GM19395 (cell line): Measurements from ENCODE around the gene HMGCS1.
A peak's percentile ranks its signal among the peaks of the same experiment; 100 is the strongest.
"Not testable (repeated sequence)": the region's sequence is repeated elsewhere in the genome, so short reads cannot be mapped to it uniquely, and the experiment has no call there.

ENCODE experiments used
- ATAC-seq: cut with Tn5 transposase; IDR thresholded peaks from one replicate; pipeline ENCODE4 v1.9.1; 2021; ENCODE audit warnings: mild to moderate bottlenecking, moderate library complexity; ENCODE audit not compliant: unreplicated experiment

Gene HMGCS1

DNA sequence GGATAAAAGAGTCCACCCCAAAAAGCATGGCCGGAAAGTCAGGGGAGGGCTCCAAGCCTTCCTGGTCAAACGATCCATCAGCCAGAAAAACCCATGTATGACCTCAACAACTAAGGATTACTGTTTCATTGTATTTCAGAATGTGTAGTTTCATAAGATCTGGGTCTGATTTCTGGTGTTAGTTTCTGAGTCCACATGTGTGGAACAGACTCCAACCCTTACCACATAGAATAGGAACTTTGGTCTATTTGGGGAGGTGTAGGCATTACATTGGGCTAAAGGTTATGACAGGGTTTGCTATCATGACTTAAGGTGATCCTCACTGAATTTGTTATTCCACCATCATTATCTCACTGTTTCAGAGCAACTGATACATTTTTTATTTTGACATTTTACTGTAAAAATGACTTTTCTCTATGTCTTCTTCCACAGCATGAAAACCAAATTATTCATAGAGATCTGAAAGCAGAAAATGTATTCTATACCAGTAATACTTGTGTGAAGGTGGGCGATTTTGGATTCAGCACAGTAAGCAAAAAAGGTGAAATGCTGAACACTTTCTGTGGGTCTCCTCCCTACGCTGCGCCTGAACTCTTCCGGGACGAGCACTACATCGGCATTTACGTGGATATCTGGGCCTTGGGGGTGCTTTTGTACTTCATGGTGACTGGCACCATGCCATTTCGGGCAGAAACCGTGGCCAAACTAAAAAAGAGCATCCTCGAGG lies 33.5 kb downstream of the HMGCS1 start:
- ATAC-seq = no peak

DNA sequence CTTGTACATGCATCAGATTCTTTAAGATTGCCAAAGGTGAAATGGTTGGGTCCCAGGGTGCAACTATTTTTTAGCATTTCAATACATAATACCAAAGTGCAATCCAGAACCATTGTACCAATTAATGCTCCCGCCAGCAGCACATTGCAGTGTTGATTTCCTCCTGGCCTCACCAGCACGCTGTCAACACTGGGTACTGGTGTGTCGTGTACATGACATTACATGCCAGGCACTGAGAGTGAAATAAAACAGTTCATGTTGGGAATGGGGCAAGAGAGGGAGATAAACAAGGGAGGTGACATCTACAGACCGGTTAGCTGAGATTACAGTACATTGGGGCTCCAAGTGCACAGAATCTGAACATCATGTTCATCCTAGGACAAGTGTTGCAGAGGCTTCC lies 37.8 kb downstream of the HMGCS1 start:
- no peak for ATAC-seq

DNA sequence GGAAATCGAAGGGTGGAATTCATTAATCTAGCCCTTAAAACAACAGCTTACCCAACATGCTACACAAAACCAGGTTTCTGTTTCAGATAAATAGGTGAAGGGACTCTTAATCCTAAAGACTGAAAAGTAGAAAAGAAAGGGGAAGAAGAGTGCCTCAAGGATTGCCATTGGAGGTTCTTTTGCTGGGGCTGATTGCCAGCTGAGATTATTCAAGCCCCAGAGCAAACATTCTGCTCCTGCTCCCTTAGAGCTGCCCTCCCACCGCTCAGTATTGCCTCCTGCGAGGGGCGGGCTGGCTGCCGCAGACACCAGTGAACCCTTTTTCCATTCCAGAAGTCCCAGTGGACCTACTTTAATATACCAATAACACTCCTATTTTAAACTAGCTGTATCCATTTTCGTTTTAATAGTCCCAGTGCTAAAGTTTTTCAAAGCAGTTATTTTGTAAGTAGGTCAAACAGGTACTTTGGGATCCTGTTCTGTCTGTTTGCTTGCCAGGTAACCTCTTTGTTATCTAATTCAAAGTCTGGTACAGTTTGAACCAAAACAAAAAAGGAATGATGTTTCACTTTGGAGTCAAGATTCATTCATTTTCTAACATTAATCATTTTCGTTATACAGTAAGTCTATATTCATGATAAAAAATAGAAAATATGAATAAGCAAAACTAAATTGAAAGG lies 38.6 kb downstream of the HMGCS1 start:
- ATAC-seq = no peak

DNA sequence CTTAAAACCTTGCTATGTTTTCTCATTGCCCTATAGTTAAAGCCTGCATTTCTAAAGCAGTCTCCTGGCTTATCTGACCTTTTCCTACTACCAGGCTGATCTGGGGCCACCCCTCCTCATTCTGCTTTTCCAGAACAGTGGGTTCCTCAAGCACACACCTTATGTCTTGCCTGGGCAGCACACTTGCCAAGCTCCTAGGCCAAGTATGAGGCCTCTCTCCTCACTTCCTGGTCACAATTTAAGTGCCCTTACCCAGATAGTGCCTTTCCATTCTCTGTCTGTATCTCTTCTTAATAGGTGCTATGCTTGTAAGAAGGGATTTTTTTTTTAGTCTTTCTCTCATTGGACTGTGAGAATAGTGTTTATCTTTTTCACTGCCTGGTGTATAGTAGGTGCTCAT lies 39.7 kb downstream of the HMGCS1 start:
- ATAC-seq = no peak

DNA sequence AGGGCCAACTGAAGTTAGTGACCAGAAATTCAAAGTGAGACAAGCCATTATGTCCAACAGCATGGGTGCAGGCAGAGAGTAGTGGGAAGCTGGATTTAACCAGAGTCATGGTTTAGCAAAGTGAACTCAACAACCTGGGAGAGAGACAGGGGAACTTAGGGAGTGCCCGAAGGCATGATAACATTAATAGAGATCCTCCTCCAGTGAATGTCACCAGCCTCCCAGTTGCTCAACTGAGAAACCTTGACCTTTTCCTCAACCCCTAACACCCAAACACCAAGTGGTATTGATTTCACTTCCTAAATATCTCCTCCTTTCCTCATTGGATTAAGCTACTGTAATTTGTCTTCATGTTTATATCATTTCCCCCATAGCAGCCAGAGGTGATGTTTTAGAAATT lies 42.6 kb downstream of the HMGCS1 start:
- ATAC-seq = no peak

DNA sequence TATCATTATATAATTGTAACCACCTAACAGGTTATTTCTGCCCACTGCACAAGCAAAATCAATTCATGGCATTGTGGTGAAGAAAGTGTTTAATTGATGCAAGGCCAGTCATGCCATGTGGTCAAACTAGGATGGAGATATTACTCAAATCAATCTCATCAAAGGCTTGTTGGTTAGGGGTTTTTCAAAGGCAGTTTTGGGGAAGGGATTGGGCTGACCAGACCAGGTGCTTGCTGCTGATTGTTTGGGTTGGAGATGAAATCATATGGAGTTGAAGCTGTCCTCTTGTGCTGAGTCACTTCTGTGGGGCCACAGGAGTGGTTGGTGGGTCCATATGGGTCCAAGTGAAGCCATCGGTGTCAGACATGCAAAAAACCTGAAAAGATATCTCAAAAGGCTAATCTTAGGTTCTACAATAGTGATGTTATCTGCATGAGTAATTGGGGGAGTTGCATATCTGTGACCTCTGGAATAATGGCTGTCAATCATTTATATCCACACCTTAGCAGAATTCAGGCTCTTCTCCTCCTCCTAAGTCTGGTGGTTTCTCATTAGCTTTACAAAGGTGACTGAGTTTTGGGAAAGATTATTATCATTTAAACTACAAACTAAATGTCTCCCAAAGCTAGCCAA lies 44.9 kb downstream of the HMGCS1 start:
- peak; percentile 85 for ATAC-seq

DNA sequence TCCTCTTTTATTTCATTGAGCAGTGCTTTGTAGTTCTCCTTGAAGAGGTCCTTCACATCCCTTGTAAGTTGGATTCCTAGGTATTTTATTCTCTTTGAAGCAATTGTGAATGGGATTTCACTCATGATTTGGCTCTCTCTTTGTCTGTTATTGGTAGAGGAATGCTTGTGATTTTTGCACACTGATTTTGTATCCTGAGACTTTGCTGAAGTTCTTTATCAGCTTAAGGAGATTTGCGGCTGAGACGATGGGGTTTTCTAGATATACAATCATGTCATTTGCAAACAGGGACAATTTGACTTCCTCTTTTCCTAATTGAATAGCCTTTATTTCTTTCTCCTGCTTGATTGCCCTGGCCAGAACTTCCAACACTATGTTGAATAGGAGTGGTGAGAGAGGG lies 50.9 kb downstream of the HMGCS1 start:
- ATAC-seq = not testable (repeated sequence)

DNA sequence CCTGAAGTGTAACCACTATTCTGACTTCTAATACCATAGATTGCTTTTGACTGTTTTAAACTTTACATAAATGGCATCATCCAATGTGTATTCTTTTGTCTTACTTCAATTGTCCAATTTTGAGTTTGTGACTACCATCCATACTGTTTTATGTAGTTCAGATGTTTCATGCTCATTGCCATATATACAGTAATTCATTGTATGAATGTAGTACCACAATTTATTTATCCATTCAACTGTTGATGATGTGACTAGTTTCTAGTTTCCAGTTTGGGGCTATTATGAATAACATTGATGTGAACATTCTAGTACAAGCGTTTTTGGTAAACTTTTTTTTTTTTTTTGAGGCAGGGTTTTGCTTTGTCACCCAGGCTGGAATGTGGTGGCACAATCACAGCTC lies 55.1 kb downstream of the HMGCS1 start:
- no peak for ATAC-seq

DNA sequence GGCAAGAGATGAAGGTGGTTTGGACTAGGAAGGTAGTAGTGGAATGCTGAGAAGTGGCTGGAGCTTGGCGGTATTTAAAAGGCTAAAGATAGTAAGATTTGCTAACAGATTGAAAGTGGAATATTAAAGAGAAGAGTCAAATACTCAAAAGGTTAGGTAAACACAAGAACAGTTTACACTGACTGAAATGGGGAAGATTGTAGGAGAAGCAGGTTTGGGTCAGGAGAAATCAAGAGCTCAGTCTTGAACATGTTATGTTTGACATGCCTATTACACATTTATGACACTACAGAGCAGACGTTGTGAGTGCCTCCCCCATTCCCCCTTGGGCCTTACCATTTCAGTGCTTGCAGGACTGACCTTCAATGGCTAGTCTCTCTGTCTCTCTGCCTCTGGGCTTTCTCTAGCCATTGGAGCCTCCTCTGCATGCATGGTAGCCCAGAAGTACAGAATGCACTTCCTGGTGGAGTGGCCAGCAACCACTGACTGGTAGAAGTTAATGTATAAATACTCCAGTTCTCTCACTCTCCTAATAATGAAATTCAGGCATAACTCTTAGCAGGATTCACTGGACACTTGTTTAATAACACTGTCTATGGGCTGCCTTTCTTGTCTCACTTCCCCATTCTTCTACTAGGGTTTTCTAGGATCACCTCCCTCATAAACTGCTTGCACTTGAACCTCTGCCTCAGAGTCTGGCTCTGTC lies 56.8 kb downstream of the HMGCS1 start:
- ATAC-seq = peak; percentile 54

DNA sequence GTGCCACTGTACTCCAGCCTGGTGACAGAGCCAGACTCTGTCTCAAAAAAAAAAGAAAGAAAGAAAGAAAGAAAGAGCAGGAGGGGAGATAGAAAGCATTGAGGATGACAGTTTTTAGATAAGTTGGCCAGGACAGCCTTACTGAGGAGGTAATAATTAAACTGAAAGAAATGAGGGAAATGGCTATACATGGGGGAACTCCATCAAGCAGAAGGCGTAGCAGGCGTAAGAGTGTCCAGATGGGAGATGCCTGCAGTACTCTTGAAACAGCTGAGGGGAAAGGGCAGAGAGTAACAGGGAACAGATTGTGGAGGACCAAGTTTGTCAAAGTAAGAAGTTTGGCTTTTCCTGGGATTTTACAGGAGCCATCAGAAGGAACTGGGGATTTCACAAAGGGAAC lies 57.5 kb downstream of the HMGCS1 start:
- no peak for ATAC-seq

DNA sequence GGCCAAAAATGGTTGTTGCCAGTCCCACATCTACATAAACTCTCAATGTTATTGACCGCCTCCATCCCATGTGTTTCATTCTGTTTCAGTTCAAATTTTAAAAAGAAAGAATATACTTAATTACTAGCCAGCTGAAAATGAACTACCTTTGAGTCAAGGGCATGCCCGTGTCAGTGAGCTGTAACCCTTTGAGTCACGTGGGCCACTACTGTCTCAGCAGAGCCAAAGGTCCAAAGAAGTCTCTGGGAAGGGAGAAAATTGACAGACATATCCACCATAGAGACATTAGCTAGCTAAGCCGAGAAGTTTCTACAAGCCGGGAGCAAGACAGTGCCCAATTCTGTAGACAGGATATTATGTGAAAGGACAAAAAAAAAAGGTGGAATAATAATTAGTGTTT lies 61.5 kb downstream of the HMGCS1 start:
- no peak for ATAC-seq

DNA sequence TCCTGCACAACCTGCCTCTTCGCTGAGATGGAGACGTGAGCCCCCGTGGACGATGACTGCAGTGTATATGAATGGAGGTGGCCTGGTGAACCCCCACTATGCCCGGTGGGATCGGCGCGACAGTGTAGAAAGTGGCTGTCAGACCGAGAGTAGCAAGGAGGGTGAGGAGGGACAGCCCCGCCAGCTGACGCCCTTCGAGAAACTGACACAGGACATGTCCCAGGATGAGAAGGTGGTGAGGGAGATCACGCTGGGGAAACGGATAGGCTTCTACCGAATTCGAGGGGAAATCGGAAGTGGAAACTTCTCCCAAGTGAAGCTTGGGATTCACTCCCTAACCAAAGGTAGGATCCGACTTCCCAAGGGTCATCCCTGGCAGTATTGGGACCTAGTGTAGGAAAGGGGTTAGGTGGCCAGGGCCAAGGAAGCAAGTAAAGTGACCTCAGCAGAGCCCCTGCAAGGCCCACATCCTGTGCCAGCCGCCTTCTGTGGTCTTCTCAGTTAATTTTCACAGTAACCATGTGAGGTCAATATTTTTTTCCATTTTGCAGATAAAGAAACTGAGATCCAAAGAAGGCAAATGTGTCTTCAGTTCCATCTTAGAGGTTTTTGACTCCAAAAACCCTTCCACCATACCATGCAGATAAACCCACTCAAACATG lies 67.4 kb downstream of the HMGCS1 start:
- peak; percentile 66 for ATAC-seq

DNA sequence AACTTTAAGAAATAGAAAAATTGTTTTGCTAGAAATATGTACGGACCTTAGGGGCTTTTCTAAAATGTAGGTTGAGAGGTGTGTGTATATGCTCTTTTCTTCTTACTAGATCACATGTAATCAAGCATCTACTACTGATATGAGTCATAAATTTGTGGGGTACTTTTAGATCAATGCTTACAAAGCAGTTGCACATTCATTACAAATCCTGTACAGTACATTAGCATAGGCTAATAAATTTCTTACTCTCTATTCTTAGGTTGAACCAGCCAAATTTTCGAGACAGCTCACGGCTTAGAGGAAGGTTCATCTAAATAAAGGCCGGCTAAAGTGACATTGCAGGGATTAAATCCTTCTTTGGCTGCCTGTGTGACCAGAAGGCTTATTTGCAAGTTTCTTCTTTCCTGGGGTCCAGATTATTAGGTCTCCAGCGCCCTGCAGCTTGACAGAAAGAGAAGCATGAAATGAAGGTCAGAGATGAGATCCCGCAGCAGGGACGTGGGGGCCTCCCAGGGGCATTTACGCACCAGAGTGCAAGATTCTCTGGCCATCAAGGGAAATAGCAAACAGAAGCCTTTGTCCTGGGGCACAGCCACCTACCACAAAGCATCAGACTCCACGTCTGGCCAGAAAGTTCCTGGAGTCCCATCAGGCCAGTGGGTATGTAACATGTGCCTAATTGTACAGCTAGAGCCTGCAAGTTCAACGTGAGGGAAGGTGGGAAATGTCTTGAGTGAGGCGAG lies 68.2 kb downstream of the HMGCS1 start:
- ATAC-seq = peak; percentile 75

DNA sequence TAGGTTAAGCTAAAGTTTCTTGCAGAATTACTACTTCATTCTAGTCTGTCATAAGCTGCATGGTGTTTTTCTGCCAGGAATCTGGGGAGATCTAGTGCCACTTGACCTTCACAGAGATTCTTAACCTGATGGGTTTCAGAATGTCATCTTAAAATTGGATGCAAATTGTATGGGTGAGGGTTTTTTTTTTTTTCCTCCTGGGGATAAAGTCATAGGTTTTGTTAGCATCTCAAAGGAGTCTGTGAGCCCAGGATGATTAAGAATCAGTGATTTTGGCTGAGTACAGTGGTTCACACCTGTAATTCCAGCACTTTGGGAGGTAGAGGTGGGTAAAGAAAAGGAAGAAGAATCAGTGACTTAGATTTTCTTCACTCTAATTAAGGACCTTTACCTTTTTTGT lies 69.9 kb downstream of the HMGCS1 start:
- ATAC-seq = no peak

DNA sequence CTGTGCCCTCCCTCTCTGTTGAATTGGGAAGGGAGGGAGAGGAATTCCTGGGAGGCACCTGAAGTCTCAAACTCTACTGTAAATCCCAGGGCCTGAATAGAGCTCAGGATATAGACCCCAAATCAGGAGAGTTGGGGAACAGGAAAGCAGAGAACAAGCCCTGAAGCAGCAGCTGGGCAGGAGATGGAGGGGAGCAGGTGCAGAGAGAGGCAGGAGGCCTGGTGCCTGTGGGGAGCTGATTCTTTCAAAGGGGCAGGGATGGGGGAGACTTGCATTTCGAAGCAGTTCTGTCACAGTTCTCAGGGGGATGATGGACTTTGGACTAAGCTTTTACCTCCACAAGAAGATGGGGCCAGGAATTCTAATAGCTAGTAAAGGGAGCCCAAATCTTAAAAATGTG lies 71.0 kb downstream of the HMGCS1 start:
- ATAC-seq = no peak
